ENCODE measurements around the gene TMEM101.

GRCh38 chr17:43975898-43976297 is 38.9 kb downstream of the TMEM101 start:
- TF ChIP-seq POLR2A (IDR thresholded peaks at IDR 0.05) (no peak), CTCF (IDR thresholded peaks at IDR 0.05) (no peak)
